Measurements from ENCODE around the gene GLI3. TPM values are rescaled to one million over a fixed set of nuclear protein-coding genes. Genes with fewer than 3 reads are reported as not detected.
A peak's percentile ranks its signal among the peaks of the same experiment; 100 is the strongest.

Gene GLI3
- total RNA-seq, 1 experiment from 2014 or later, result 7.6 TPM

- DNase-seq (ENCODE audit: low read depth), result no peak
Observed at GRCh38 chr7:42105554-42106358, 131.3 kb downstream of the GLI3 start.

DNA sequence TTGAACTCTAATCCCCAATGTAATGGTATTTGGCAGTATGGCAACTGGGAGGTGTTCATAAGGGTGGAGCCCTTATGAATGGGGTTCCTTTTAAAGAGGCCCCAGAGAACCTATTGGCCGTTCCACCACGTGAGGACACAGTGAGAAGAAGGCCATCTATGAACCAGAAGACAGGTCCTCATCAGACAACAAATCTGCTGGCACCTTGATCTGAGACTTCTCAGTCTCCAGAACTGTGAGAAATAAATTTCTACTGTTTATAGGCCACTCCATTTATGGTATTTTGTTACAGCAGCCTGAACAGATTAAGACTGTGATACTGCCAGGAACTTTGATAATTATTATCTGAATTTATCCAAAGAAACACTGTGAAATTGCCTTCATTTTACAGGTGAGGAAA lies 132.3 kb downstream of the GLI3 start:
- no peak for DNase-seq (ENCODE audit: low read depth)

DNA sequence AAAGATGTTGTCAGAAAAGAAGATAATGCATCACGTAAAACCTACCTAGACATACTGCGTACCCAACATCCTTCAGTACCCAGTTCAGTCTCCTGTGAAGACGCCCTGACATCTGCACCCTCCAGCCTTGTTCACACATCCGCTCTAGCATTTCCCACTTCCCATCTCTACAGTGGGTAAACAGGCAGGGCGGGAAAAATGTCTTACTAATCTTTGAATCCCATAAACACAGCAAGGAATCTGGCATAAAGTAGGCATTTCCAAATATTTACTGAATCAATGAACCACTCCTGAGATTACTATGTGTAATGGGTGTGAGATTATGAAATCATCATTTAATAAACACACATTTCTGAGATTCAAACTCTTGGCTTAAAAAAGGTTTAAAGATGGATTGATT lies 132.8 kb downstream of the GLI3 start:
- no peak for DNase-seq (ENCODE audit: low read depth)

DNA sequence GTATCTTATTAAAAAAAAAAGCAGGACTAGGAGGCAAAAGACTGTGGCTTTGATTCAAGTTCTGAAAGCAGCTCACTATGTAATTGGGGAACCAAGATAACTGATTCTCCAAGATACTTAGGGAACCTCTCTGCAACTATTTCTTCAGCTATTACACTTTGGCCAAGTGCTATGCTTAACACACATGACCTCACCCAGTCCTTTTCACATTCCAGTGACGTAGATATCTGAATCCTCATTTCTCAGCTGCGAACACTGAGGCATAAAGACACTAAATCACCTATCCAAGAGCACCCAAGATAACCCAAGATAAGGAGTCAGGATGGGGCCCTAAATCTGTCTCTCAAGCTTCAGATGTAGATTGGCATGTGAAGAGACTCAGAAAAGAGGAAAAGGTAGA lies 133.6 kb downstream of the GLI3 start:
- no peak for DNase-seq (ENCODE audit: low read depth)

GRCh38 chr7:42103020-42103419 lies 134.0 kb downstream of the GLI3 start:
- DNase-seq (ENCODE audit: low read depth), result no peak

GRCh38 chr7:42102301-42102700 lies 134.7 kb downstream of the GLI3 start:
- DNase-seq (ENCODE audit: low read depth), result no peak

GRCh38 chr7:42100156-42100508 lies 136.9 kb downstream of the GLI3 start:
- DNase-seq (ENCODE audit: low read depth), result no peak

DNA sequence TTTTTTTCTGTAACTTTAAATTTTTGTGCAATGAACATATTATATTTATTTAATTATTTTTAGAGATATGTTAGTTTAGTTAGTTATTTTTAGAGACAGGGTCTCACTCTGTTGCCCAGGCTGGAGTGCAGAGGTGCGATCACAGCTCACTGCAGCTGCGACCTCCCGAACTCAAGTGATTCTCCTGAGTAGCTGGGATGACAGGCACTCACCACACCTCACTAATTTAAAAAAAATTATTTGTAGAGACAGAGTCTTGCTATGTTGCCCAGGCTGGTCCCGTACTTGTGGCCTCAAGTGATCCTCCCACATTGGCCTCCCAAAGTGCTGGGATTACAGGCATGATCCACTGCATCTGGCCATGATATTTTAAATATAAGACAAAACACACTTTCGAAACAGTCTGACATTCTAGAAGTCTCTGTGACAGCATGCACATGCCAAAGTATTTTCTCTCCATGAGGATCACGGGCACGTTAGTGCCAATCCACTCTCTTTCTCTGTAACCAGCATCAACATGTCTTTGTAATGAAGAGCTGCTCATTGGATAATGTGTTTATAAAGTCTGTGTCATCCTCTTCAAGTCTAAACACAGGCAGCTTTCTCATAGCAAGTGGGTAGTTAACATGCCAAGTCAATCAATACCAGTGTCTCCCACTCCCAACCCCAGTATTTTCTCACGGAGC lies 137.4 kb downstream of the GLI3 start:
- no peak for DNase-seq (ENCODE audit: low read depth)

- no peak for DNase-seq (ENCODE audit: low read depth)
Observed at GRCh38 chr7:42099066-42099465, 137.9 kb downstream of the GLI3 start.

DNA sequence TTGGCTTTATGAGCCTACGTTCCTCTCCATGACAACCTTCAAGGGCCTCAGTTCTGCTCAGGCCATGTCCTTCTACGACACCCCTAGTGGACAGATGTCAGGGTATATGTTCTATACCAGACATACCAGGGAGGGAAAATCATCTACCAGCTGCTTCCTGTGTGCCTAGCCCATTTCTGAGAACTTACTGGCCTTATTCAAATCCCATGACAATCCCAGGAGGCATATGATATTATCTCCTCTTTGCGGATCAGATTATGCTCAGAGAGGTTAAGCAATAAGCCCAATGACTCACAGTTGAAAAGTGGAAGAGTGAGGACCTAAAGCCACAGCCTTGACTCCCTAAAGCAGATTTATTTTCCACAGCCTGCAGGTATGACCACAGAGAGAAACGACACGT lies 139.3 kb downstream of the GLI3 start:
- peak; percentile 77 for DNase-seq (ENCODE audit: low read depth)

GRCh38 chr7:42096681-42097561 lies 140.1 kb downstream of the GLI3 start:
- peak; percentile 11 for DNase-seq (ENCODE audit: low read depth)

DNA sequence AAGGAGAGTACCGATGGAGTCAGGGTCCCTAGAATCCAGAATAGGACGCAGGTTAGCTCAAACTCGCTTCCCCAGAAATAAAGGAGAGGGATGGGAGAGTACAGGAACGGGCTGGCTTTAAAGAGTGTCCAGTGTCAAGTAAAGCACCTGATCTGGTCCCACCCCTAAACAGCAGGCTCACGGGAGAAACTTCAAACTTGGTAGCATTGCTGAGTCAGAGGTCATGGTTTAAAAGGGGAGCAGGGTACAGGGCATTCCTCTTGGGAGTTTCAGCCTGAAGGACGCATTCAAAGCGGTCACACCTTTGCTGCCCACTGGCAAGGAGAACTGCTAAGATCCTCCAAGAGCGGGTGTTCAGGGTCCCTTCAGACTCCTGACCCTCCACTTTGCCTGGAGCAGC lies 140.7 kb downstream of the GLI3 start:
- DNase-seq (ENCODE audit: low read depth), result no peak

DNA sequence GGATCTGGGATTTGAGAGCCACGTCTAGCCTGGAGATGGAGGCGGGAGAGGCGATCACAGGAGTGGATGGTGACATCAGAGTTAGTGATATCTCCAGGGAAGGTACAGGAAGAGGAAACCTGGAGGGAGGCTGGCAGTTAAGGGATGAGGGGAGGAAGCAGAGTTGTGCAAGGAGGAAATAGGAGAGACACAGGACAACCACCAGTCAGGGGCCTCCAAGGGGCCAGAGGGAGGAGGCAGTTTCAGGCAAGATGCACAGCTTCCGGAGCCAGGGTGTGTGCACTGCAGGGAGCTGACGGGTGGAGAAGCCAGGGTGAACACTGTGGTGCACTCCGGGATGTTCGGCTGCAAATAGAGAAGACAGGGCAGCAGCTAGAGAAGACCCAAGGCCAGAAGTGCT lies 141.2 kb downstream of the GLI3 start:
- DNase-seq (ENCODE audit: low read depth), result no peak

- no peak for DNase-seq (ENCODE audit: low read depth)
Observed at GRCh38 chr7:42093349-42093905, 143.6 kb downstream of the GLI3 start.

GRCh38 chr7:42091461-42092291 lies 145.3 kb downstream of the GLI3 start:
- DNase-seq (ENCODE audit: low read depth), result no peak

GRCh38 chr7:42090806-42091205 lies 146.2 kb downstream of the GLI3 start:
- DNase-seq (ENCODE audit: low read depth), result no peak

DNA sequence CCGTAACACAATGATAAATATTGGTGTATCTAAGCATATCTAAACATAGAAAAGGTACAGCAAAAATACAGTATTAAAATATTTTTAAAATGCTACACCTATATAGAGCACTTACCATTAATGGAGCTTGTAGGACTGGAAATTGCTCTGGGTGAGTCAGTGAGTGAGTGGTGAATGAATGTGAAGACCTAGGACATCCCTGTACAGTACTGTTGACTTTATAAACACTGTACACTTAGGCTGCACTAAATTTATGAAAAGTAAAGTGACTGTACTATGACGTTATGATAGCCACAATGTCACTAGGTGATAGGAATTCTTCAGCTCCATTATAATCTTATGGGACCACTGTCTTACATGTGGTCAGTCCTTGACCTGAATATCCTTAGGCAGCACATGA lies 147.0 kb downstream of the GLI3 start:
- no peak for DNase-seq (ENCODE audit: low read depth)

- DNase-seq (ENCODE audit: low read depth), result no peak
Observed at GRCh38 chr7:42087616-42088015, 149.4 kb downstream of the GLI3 start.

DNA sequence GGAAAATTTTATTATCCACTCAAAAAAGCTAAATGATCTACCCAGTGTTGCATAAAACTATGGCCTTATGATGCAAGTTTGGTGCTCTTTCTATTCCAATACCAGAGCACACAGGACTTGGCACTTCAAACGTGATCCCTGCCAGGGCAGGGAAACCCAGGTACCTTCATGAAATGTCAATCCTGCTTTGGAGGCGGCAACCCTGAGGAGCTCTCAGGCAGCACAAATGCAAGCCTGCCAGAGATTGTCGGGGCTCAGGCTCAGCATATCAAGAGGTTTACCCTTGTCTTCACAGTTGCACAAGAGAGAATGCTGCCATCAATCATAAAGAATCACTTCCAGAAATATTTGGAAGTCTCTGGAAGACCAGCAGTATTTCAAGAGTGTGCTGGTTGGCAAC lies 151.5 kb downstream of the GLI3 start:
- no peak for DNase-seq (ENCODE audit: low read depth)

GRCh38 chr7:42084263-42084662 lies 152.7 kb downstream of the GLI3 start:
- no peak for DNase-seq (ENCODE audit: low read depth)

GRCh38 chr7:42083284-42083683 lies 153.7 kb downstream of the GLI3 start:
- DNase-seq (ENCODE audit: low read depth), result no peak

All from M059J (cell line).